Activated CD8-positive, alpha-beta T cell treated with anti-CD3 and anti-CD28 coated beads for 36 hours (primary cell): ENCODE results near the gene SYNJ2. TPM values are rescaled to one million over a fixed set of nuclear protein-coding genes. Genes with fewer than 3 reads are reported as not detected.

Experiments
- ATAC-seq: fragments of 200-7000 bp; cut with Tn5 transposase; one replicate; pipeline ENCODE4 v1.10.0; 2021; ENCODE audit warnings: mild to moderate bottlenecking, moderate library complexity
- CTCF ChIA-PET: fragments of 350-600 bp; sonication (Branson Sonifier 250); formaldehyde crosslinking; loops from one replicate; lab custom pipeline; 2021; ENCODE audit warnings: antibody characterized with exemption; lab: Charles Lee
- POLR2A ChIA-PET: fragments of 350-600 bp; sonication (Branson Sonifier 250); formaldehyde crosslinking; loops from one replicate; lab custom pipeline; 2021; ENCODE audit warnings: antibody characterized with exemption; lab: Charles Lee
- DNase-seq: peaks from one replicate; pipeline ENCODE4 v3.0.0-alpha.2; 2020
- H3K27ac Mint-ChIP-seq: one replicate; pipeline ENCODE4 v1.8.0; 2021; ENCODE audit warnings: mild to moderate bottlenecking, mixed read lengths
- H3K27me3 Mint-ChIP-seq: one replicate; pipeline ENCODE4 v1.8.0; 2021; ENCODE audit warnings: mixed read lengths
- H3K36me3 Mint-ChIP-seq: one replicate; pipeline ENCODE4 v1.8.0; 2021; ENCODE audit warnings: low read depth, mixed read lengths
- H3K4me1 Mint-ChIP-seq: one replicate; pipeline ENCODE4 v1.8.0; 2021; ENCODE audit warnings: low read depth, mixed read lengths
- H3K4me3 Mint-ChIP-seq: one replicate; pipeline ENCODE4 v1.8.0; 2021; ENCODE audit warnings: mild to moderate bottlenecking, moderate library complexity, mixed read lengths
- H3K9me3 Mint-ChIP-seq: one replicate; pipeline ENCODE4 v1.8.0; 2021; ENCODE audit warnings: mixed read lengths
- intact Hi-C: fragments of 100-400 bp; cut with micrococcal nuclease; formaldehyde crosslinking; loops from one replicate; pipeline ENCODE4 v1.10.0; 2022
- total RNA-seq, 2 experiments: library from RNA; stranded (reverse); gene quantifications; one replicate each; pipeline ENCODE4 v1.2.3, GENCODE V29; 2021
- TF ChIP-seq, protein P1 (sequence below): fragments of 200-600 bp; IDR thresholded peaks from one replicate; pipeline ENCODE4 v1.8.0; 2022; ENCODE audit warnings: antibody characterized with exemption, mild to moderate bottlenecking

Gene SYNJ2
- total RNA-seq, 2 experiments from 2014 or later: 27.7 to 28.5 TPM

DNA sequence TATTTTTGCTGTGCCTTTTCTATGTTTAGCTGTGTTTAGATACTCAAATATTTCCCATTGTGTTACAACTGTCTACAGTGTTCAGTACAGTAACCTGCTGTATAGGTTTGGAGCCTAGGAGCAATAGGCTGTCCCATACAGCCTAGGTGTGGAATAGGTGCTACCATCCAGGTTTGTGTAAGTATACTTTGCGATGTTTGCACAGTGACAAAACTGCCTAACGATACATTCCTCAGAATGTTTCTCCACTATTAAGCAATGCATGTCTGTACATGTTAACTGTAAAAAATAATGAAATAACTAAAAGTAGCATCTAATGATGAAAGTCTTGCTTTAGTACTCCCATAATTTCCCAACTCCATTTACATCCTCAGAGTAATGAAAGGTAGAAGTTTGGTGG is 140.4 kb downstream of the SYNJ2 start:
- no peak for DNase-seq
- H3K36me3 Mint-ChIP-seq: peaks cover 8% of the 10 kb centered on the region
- ATAC-seq: no peak

DNA sequence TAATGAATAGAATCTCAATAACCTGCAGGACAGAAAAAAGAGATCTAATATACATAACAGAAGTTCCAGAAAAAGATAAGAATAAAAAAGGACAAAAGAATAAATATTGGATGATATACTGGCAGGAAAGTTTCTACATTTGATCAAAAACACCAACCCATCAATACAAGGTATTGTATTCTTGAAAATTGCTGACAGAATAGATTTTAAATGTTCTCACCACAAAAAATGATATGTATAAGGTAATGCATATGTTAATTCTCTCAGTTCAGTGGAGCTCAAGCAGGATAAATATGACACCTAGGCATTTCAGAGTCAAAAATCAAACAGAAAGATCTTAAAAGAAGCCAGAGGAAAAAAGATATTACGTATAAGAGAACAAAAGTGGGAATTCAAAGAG is 142.6 kb downstream of the SYNJ2 start:
- ChIA-PET CTCF (no interaction called here), POLR2A (no interaction called here)
- Mint-ChIP-seq H3K4me1 (no peaks in the 10 kb centered on the region), H3K27me3 (no peaks in the 10 kb centered on the region), H3K4me3 (no peak overlapping the region), H3K9me3 (no peaks in the 10 kb centered on the region), H3K27ac (no peak overlapping the region), H3K36me3 (peaks cover 11% of the 10 kb centered on the region)
- ATAC-seq (no peak), DNase-seq (no peak)
- TF ChIP-seq, protein P1, sequence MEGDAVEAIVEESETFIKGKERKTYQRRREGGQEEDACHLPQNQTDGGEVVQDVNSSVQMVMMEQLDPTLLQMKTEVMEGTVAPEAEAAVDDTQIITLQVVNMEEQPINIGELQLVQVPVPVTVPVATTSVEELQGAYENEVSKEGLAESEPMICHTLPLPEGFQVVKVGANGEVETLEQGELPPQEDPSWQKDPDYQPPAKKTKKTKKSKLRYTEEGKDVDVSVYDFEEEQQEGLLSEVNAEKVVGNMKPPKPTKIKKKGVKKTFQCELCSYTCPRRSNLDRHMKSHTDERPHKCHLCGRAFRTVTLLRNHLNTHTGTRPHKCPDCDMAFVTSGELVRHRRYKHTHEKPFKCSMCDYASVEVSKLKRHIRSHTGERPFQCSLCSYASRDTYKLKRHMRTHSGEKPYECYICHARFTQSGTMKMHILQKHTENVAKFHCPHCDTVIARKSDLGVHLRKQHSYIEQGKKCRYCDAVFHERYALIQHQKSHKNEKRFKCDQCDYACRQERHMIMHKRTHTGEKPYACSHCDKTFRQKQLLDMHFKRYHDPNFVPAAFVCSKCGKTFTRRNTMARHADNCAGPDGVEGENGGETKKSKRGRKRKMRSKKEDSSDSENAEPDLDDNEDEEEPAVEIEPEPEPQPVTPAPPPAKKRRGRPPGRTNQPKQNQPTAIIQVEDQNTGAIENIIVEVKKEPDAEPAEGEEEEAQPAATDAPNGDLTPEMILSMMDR: no peak
- intact Hi-C loops: no loop called here

More for the DNA sequence above, 140.4 kb downstream of the SYNJ2 start:
- Mint-ChIP-seq H3K27me3 (no peaks in the 10 kb centered on the region), H3K4me1 (no peaks in the 10 kb centered on the region), H3K4me3 (no peak overlapping the region), H3K9me3 (no peaks in the 10 kb centered on the region), H3K27ac (no peak overlapping the region)
- intact Hi-C loops: no loop called here
- ChIA-PET CTCF (interaction anchor here (0.6 kb wide), 1 partner anchor 10 kb away, joined by 3 read pairs; no protein-coding TSS in a partner anchor), POLR2A (no interaction called here)
- TF ChIP-seq, protein P1: no peak

DNA sequence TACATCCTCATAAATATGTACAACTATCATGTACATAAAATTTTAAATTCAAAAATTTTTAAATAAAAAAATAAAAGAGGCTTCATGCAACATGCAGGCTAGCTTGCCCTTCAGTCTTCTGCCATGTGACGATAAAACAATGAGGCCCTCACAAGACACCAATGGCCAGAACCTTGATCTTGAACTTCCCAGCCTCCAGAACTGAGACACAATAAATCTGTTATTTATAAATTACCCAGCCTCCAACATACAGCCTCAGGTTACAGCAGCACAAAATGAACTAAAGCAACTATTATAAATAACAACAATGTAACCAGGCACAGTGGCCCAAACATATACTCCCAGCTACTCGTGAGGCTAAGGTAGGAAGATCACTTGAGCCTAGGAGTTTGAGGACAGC is 143.6 kb downstream of the SYNJ2 start:
- Mint-ChIP-seq H3K4me1 (no peaks in the 10 kb centered on the region), H3K4me3 (no peak overlapping the region), H3K27me3 (no peaks in the 10 kb centered on the region), H3K36me3 (peaks cover 11% of the 10 kb centered on the region), H3K9me3 (no peaks in the 10 kb centered on the region), H3K27ac (no peak overlapping the region)
- DNase-seq: no peak
- POLR2A ChIA-PET: no interaction called here
- CTCF ChIA-PET: no interaction called here
- ATAC-seq: no peak
- TF ChIP-seq, protein P1: no peak
- intact Hi-C loops: no loop called here

DNA sequence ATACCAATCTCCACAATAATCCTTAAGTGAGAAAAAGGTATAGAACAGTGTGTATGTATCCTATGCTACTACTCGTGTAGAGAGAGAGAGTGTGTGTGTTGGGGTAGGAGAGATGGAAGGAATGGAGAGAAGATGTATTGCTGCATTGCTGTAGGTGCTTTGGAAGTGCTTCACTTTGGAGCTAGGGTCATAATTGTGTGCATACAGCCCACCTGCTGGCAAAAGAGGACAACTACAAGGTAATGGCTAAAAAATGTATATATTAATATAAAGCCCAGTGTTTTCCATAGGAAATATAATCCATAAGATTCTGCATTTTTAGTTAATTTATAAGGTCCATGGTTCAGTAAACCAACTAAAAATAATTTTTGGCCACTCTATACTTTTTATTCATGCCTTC is 150.3 kb downstream of the SYNJ2 start:
- CTCF ChIA-PET: interaction anchor here (0.6 to 3.6 kb wide), 10 partner anchors 10 to 373 kb away, joined by 3 to 22 read pairs (median 4); no protein-coding TSS in a partner anchor

DNA sequence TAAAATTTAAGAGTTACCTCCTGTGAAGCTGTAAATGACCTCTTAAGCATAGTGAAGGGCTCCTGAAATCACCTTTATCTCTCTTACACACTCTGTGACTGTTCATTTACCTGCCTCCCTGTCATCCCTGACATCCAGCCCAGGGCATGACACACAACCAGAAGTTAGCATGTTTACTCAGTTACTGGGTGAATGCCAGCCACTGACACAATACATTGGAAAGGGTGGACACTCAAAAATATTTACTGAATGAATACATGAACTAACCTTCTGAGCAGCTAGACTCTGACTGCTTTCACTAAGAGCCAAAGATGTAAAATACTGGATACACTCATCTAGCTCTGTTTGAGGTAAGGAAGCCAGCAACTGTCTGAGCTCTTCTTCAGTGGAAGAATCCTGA is 161.1 kb downstream of the SYNJ2 start:
- ChIA-PET POLR2A (no interaction called here), CTCF (interaction anchor here (0.6 to 2.8 kb wide), 8 partner anchors 8 to 464 kb away, joined by 3 to 10 read pairs (median 6); no protein-coding TSS in a partner anchor)
- DNase-seq (no peak), ATAC-seq (no peak)
- intact Hi-C loops: no loop called here
- TF ChIP-seq, protein P1: no peak
- Mint-ChIP-seq H3K36me3 (peaks cover 12% of the 10 kb centered on the region), H3K9me3 (no peaks in the 10 kb centered on the region), H3K27ac (no peak overlapping the region), H3K4me3 (no peak overlapping the region), H3K4me1 (peaks cover 2% of the 10 kb centered on the region), H3K27me3 (no peaks in the 10 kb centered on the region)

More for the DNA sequence above, 150.3 kb downstream of the SYNJ2 start:
- Mint-ChIP-seq H3K27ac (no peak overlapping the region), H3K4me1 (no peaks in the 10 kb centered on the region), H3K27me3 (no peaks in the 10 kb centered on the region), H3K9me3 (no peaks in the 10 kb centered on the region), H3K4me3 (no peak overlapping the region), H3K36me3 (peaks cover 7% of the 10 kb centered on the region)
- TF ChIP-seq, protein P1: peak; percentile 48
- intact Hi-C loops: no loop called here
- peak; percentile 67 for ATAC-seq
- POLR2A ChIA-PET: no interaction called here
- DNase-seq: peak; percentile 16
